A673 (cell line): ENCODE results near the gene S100A5.

Experiments used
- CTCF ChIP-seq: fragments of 300-800, 200-600 bp; sonication (generic); conservative IDR thresholded peaks from 2 replicates; pipeline ENCODE4 v1.5.1; 2017; ENCODE audit warnings: low read depth, mild to moderate bottlenecking, antibody characterized with exemption, low read length, moderate library complexity, mixed read lengths
- EZH2 ChIP-seq: fragments of 200-600 bp; sonication (generic); IDR thresholded peaks from 2 replicates; pipeline ENCODE4 v1.6.1; 2017; ENCODE audit warnings: borderline replicate concordance, low read depth, mild to moderate bottlenecking, mixed read lengths, antibody characterized with exemption, low read length; ENCODE audit not compliant: poor library complexity, severe bottlenecking

GRCh38 chr1:153542956-153543711 is 2.4 kb upstream of the S100A5 start:
- TF ChIP-seq CTCF: no peak
- no peak for TF ChIP-seq EZH2
